GM12874 (cell line): ENCODE measurements around the gene RALB.

ENCODE experiments used
- CTCF ChIP-seq: IDR thresholded peaks from 2 replicates; pipeline ENCODE4 v1.5.1; 2011; ENCODE audit warnings: low read depth, mild to moderate bottlenecking, control low read depth, low read length, moderate library complexity; ENCODE audit not compliant: insufficient read depth

RALB gene

DNA sequence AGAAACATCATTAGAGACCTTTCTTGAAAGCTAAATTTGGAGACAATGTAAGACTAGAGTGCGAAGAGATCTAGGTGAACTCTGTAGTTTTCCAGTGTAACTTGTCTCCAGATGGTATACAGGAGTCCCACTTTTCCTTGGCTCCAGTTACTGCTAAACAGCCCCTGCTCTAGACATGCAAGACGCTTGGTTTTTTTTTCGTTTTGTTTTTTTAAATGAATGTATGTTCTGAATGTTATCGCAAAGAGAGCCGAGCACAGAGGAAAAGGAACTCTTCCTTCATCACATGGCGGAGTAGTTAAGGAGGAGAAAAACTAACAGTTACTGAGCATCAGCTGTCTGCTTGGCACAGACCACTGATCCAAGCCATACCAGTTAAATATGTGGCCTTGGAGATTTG, 2.4 kb downstream of the RALB start:
- TF ChIP-seq CTCF, result no peak

- no peak for TF ChIP-seq CTCF
Measured at GRCh38 chr2:120255986-120256650, 3.5 kb downstream of the RALB start.

GRCh38 chr2:120256651-120257000, 4.0 kb downstream of the RALB start:
- no peak for TF ChIP-seq CTCF

- no peak for TF ChIP-seq CTCF
Measured at GRCh38 chr2:120257522-120257921, 4.9 kb downstream of the RALB start.

- TF ChIP-seq CTCF, result no peak
Measured at GRCh38 chr2:120258196-120258595, 5.5 kb downstream of the RALB start.

DNA sequence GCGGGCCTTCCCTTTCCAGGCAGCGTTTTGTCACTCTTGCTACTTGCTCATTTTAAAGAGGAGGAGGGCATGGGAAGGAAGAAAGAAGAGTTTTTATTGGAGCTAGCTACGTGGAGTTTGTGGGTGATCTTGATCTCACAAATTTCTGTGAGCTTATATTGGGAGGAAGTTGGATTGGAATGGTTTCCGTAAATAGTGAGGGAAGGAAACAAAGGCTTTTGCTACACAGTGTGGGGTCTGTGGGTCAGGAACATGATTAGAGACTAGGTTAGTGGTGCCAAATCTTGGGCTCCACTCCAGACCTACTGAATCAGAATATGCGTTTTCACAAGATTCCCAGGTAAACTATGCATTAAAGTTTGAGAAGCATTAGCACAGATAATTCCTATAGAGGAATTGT, 8.1 kb downstream of the RALB start:
- TF ChIP-seq CTCF, result no peak

- no peak for TF ChIP-seq CTCF
Measured at GRCh38 chr2:120261387-120262006, 8.8 kb downstream of the RALB start.

DNA sequence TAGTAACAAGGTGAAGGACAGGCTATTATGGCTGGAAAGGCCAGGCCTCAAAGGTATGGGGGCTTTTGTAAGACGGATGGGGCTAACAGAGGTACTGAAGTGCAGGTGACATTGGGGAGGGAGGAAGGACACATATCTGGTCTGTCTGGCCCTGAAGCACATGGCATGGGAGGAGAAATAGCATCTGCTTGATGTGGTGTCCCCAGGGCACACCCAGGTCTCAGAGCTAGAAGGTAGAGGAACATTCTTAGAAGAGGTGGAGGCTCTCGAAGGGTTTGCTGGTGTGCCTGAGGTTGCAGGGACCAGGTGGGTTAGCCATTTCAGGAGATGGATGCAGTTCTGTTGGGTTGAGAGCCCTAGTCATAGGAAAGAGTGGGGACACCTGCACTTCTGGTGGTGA, 9.5 kb downstream of the RALB start:
- TF ChIP-seq CTCF, result no peak
